ENCODE data around the gene SLC2A6. TPM values are rescaled to one million over a fixed set of nuclear protein-coding genes. Genes with fewer than 3 reads are reported as not detected.

Gene SLC2A6
- total RNA-seq, 2 donors from 2014 or later = 2.4 to 2.8 TPM

DNA sequence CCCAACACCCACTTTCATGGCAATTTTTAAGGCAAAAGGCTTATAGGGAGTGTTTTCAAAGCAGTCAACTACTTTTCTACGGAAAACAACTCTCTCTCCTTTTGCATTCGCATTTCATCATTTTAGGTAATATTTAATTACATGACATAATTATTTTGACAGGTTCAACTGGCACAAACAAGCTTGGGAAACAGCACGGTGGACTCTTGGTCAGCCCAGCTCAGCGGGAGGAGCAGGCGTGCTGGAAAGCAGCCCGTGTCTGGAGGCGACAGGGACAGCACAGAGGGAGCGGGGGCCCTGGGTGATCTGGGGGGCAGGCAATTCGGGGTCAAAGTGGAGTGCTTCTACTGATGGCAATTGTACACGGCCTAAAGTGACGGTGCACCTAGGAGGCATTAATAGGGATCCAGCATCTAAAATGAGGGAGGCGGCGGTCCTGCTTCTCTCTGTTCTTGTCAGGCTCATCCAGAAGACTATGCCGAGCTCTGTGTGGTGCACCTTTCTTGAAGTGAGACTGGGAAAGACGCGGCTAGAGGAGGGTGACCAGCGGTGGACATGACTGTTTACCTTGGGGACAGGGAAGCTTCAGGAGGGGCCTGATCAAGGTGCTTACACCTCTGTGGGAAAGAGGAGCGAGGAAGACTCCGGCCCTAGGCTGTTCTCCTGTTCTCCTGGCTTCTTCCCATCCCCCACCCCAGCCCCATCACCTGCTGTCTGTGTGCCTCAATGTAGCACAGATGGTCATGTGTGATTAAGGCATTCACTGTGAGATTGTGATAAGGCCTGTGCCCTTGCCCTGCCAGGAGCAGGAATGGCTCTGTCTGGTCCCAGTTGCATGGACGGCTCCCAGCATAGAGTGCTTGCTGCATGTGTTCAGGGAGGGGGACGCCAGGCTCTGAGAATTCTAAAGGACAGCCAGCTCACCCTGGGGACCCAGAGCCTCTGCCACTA, 42.5 kb upstream of the SLC2A6 start:
- Histone ChIP-seq H3K36me3 (no peaks in the 10 kb centered on the region), H3K27ac (no peak overlapping the region), H3K27me3 (no peaks in the 10 kb centered on the region), H3K9ac (ENCODE audit: low read depth in 2 of 2, low read length in 2 of 2) (no peak overlapping the region), H3K9me3 (no peaks in the 10 kb centered on the region), H3K4me1 (no peaks in the 10 kb centered on the region), H3K4me3 (no peak overlapping the region)
- DNase-seq = no peak
- TF ChIP-seq, protein P1, sequence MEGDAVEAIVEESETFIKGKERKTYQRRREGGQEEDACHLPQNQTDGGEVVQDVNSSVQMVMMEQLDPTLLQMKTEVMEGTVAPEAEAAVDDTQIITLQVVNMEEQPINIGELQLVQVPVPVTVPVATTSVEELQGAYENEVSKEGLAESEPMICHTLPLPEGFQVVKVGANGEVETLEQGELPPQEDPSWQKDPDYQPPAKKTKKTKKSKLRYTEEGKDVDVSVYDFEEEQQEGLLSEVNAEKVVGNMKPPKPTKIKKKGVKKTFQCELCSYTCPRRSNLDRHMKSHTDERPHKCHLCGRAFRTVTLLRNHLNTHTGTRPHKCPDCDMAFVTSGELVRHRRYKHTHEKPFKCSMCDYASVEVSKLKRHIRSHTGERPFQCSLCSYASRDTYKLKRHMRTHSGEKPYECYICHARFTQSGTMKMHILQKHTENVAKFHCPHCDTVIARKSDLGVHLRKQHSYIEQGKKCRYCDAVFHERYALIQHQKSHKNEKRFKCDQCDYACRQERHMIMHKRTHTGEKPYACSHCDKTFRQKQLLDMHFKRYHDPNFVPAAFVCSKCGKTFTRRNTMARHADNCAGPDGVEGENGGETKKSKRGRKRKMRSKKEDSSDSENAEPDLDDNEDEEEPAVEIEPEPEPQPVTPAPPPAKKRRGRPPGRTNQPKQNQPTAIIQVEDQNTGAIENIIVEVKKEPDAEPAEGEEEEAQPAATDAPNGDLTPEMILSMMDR (IDR thresholded peaks at IDR 0.05) = no peak
- intact Hi-C loops (cut with DNase I) = no loop called here

DNA sequence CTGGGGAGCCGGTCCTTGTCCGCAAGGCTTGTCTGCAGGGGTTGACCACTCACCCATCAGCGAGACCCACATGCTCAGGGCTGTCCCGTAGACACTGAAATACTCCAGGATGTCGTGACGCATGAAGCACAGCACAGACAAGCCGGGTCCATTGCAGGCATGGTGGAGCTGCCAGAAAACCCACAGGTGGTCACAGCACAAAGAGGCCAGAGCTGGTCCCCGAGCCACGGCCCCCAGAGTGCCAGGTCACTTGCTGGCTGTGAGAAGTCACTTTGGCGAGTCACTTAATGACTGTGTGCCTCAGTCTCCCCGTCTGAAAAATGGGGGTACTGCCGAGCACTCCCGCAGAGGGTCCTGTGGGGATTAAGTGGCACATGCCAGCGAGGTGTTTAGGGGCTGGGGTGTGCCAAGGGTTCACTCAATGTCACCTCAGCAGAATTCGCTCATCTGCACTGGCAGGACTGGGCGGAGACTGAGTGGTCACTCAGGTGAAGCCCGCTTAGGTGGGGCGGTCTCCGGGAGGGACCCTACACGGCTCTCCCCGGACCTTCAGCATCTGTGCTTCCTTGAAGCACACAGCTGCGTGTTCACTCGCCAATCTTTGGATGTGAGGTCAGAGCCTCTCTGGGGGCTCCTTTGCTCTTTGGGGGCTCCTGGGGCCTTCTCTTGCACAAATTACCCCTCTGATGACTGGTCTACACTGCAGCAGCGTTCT, 41.4 kb upstream of the SLC2A6 start:
- no peak for DNase-seq
- TF ChIP-seq, protein P1 (IDR thresholded peaks at IDR 0.05) = no peak
- intact Hi-C loops (cut with DNase I) = no loop called here
- Histone ChIP-seq H3K9me3 (no peaks in the 10 kb centered on the region), H3K4me1 (no peaks in the 10 kb centered on the region), H3K4me3 (no peak overlapping the region), H3K36me3 (no peaks in the 10 kb centered on the region), H3K27me3 (no peaks in the 10 kb centered on the region), H3K9ac (ENCODE audit: low read depth in 2 of 2, low read length in 2 of 2) (no peak overlapping the region), H3K27ac (no peak overlapping the region)

DNA sequence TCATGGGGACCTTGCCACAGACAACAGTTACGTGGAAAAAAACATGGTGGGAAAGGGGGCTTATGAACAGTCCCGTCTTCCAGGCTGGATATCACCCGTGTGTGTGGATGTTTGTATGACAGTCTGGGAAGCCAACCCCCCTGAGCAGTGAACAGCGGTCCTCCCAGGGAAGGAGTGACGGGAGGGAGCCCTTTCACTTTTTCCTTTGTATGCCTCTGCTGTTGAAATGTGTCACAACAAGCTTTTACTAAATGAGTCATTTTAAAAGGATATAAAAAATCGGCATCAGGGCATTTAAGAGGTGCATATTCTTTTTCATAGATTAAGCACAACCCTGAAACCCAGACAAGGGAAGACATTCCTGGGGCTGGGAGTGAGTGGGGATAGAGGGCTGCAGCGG, 40.8 kb upstream of the SLC2A6 start:
- no peak overlapping the region for H3K9ac ChIP-seq (ENCODE audit: low read depth in 2 of 2, low read length in 2 of 2)
- H3K9me3 ChIP-seq = no peaks in the 10 kb centered on the region
- TF ChIP-seq, protein P1 (IDR thresholded peaks at IDR 0.05) = no peak
- H3K27ac ChIP-seq = no peak overlapping the region
- no peaks in the 10 kb centered on the region for H3K27me3 ChIP-seq
- DNase-seq = no peak
- intact Hi-C loops (cut with DNase I) = no loop called here
- H3K36me3 ChIP-seq = no peaks in the 10 kb centered on the region
- no peaks in the 10 kb centered on the region for H3K4me1 ChIP-seq
- no peak overlapping the region for H3K4me3 ChIP-seq

- no peak overlapping the region for H3K4me3 ChIP-seq
- TF ChIP-seq, protein P1 (IDR thresholded peaks at IDR 0.05) = no peak
- no peaks in the 10 kb centered on the region for H3K9me3 ChIP-seq
- no peaks in the 10 kb centered on the region for H3K4me1 ChIP-seq
- DNase-seq = no peak
- H3K27ac ChIP-seq = no peak overlapping the region
- intact Hi-C loops (cut with DNase I) = no loop called here
- no peaks in the 10 kb centered on the region for H3K27me3 ChIP-seq
- no peaks in the 10 kb centered on the region for H3K36me3 ChIP-seq
- no peak overlapping the region for H3K9ac ChIP-seq (ENCODE audit: low read depth in 2 of 2, low read length in 2 of 2)
These were observed 40.0 kb upstream of the SLC2A6 start for GRCh38 chr9:133518706-133519449.

GRCh38 chr9:133518200-133518599, 39.3 kb upstream of the SLC2A6 start:
- Histone ChIP-seq H3K36me3 (no peaks in the 10 kb centered on the region), H3K27me3 (no peaks in the 10 kb centered on the region), H3K4me1 (no peaks in the 10 kb centered on the region), H3K9me3 (no peaks in the 10 kb centered on the region), H3K27ac (no peak overlapping the region), H3K9ac (ENCODE audit: low read depth in 2 of 2, low read length in 2 of 2) (no peak overlapping the region), H3K4me3 (no peak overlapping the region)
- TF ChIP-seq, protein P1 (IDR thresholded peaks at IDR 0.05) = no peak
- no peak for DNase-seq
- intact Hi-C loops (cut with DNase I) = no loop called here

Measured in colonic mucosa (tissue), 4 donors.